ENCODE measurements around the gene DEFB132. TPM values are rescaled to one million over a fixed set of nuclear protein-coding genes. Genes with fewer than 3 reads are reported as not detected.

DEFB132 gene
- total and polyA plus RNA-seq, 4 donors = 0.08 TPM; not detected in 2

- H3K9me3 ChIP-seq (ENCODE audit: control insufficient read depth in 4 of 4, low read length in 3 of 4) = no peaks in the 10 kb centered on the region
- H3K4me3 ChIP-seq (ENCODE audit: low read depth in 1 of 3, low read length in 3 of 3) = no peak overlapping the region
- no peak overlapping the region for H3K9ac ChIP-seq (ENCODE audit: low read depth in 1 of 2, low read length in 2 of 2)
- TF ChIP-seq RAD21 (IDR thresholded peaks at IDR 0.05) (no peak), MAX (IDR thresholded peaks at IDR 0.05) (no peak), NR2F2 (IDR thresholded peaks at IDR 0.05) (no peak), TAF1 (conservative IDR thresholded peaks at IDR 0.05) (no peak), GABPA (IDR thresholded peaks at IDR 0.05 in 1 of 2, conservative IDR thresholded peaks at IDR 0.05 in 1 of 2) (no peak), REST (IDR thresholded peaks at IDR 0.05) (no peak), HNF4A (conservative IDR thresholded peaks at IDR 0.05) (no peak), EGR1 (IDR thresholded peaks at IDR 0.05; ENCODE audit: low read depth in 2 of 2) (no peak), ATF3 (IDR thresholded peaks at IDR 0.05) (no peak), ZBTB33 (IDR thresholded peaks at IDR 0.05) (no peak), FOXA2 (IDR thresholded peaks at IDR 0.05) (no peak), CTCF (IDR thresholded peaks at IDR 0.05; ENCODE audit: low read depth, low read length, missing input control) (no peak)
- H3K27me3 ChIP-seq (ENCODE audit: control insufficient read depth in 4 of 4, insufficient read depth in 4 of 4, low read length in 3 of 4) = no peaks in the 10 kb centered on the region
- 85% methylated on average over 13 of the region's 13 CpGs for WGBS
- peaks cover 0 to 4% (median 0%) of the 10 kb centered on the region in 4 donors for H3K36me3 ChIP-seq (ENCODE audit: control insufficient read depth in 4 of 4, insufficient read depth in 3 of 4, low read depth in 1 of 4, low read length in 3 of 4)
- H3K27ac ChIP-seq (ENCODE audit: low read depth in 1 of 2, low read length in 2 of 2) = no peak overlapping the region
- DNase-seq (ENCODE audit: low spot score) = no peak
- H3K4me1 ChIP-seq (ENCODE audit: control insufficient read depth in 4 of 4, insufficient read depth in 4 of 4, low read length in 3 of 4) = peaks cover 0 to 27% (median 21%) of the 10 kb centered on the region in 4 donors
These were observed 44.6 kb downstream of the DEFB132 start for GRCh38 chr20:301886-302848.

GRCh38 chr20:305745-306144, 48.2 kb downstream of the DEFB132 start:
- peaks cover 0 to 5% (median 2%) of the 10 kb centered on the region in 4 donors for H3K4me1 ChIP-seq (ENCODE audit: control insufficient read depth in 4 of 4, insufficient read depth in 4 of 4, low read length in 3 of 4)
- no peaks in the 10 kb centered on the region for H3K27me3 ChIP-seq (ENCODE audit: control insufficient read depth in 4 of 4, insufficient read depth in 4 of 4, low read length in 3 of 4)
- TF ChIP-seq MAX (IDR thresholded peaks at IDR 0.05) = no peak
- no peak for TF ChIP-seq YY1 (IDR thresholded peaks at IDR 0.05)
- no peak for TF ChIP-seq ZBTB33 (IDR thresholded peaks at IDR 0.05)
- no peak for TF ChIP-seq FOXA2 (IDR thresholded peaks at IDR 0.05)
- TF ChIP-seq REST (IDR thresholded peaks at IDR 0.05) = no peak
- WGBS = 77% methylated on average over 11 of the region's 11 CpGs
- peaks cover 0 to 4% (median 0%) of the 10 kb centered on the region in 4 donors for H3K36me3 ChIP-seq (ENCODE audit: control insufficient read depth in 4 of 4, insufficient read depth in 3 of 4, low read depth in 1 of 4, low read length in 3 of 4)
- no peaks in the 10 kb centered on the region for H3K9me3 ChIP-seq (ENCODE audit: control insufficient read depth in 4 of 4, low read length in 3 of 4)
- DNase-seq (ENCODE audit: low spot score) = no peak
- H3K9ac ChIP-seq (ENCODE audit: low read depth in 1 of 2, low read length in 2 of 2) = no peak overlapping the region
- no peak overlapping the region for H3K27ac ChIP-seq (ENCODE audit: low read depth in 1 of 2, low read length in 2 of 2)
- H3K4me3 ChIP-seq (ENCODE audit: low read depth in 1 of 3, low read length in 3 of 3) = no peak overlapping the region
